Measurements from ENCODE around the gene SUSD4.

SUSD4 gene

DNA sequence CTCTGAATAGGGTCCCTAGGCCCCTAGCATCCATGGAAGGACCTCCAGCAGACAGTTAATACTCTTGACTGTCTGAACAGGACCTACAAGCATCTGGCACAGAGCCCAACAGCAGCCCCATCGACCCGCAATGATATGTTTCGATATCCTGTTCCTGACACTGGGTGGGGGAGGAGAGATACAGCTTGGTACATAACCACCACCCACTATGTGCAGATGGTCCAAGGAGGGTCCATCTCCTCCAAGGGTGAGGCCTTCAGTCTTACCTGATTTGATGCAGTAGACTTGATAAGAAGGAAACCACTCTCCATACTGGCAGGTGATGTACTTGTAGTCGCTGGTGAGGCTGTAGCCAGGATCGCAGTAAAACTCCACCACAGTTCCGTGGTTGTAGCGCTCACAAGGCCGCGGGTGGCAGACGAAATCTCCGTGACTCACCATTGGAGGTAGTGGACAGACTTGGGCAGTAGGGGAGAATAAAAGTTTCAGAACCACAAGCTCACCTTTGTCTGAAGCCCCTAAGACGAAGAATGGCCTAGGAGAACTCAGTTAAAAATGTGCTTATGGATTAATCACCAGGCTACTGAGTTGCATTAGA is 134.9 kb downstream of the SUSD4 start:
- TF ChIP-seq, protein P1, sequence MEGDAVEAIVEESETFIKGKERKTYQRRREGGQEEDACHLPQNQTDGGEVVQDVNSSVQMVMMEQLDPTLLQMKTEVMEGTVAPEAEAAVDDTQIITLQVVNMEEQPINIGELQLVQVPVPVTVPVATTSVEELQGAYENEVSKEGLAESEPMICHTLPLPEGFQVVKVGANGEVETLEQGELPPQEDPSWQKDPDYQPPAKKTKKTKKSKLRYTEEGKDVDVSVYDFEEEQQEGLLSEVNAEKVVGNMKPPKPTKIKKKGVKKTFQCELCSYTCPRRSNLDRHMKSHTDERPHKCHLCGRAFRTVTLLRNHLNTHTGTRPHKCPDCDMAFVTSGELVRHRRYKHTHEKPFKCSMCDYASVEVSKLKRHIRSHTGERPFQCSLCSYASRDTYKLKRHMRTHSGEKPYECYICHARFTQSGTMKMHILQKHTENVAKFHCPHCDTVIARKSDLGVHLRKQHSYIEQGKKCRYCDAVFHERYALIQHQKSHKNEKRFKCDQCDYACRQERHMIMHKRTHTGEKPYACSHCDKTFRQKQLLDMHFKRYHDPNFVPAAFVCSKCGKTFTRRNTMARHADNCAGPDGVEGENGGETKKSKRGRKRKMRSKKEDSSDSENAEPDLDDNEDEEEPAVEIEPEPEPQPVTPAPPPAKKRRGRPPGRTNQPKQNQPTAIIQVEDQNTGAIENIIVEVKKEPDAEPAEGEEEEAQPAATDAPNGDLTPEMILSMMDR (IDR thresholded peaks at IDR 0.05; ENCODE audit: extremely low read depth, missing control alignments), result no peak
- DNase-seq (ENCODE audit: low spot score), result no peak

DNA sequence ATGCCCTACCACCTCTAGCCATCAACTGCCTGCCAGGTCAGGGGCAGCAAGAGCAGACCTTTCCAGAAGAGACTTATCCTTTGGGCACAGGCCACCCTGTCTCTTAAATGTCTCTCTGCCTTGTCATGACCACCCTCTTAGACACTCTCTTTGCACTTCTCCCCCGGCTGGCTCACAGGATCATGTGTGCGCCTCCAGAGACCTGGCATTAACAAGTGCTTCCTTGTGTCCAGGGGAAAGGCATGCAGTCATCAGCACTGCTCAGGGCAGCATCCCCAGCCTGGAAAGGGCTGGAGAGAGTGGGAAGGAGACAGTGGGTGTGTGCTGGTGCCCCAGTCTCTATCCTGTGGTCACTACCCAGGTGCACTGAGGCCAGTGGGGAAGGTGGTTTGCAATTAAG is 135.8 kb downstream of the SUSD4 start:
- DNase-seq (ENCODE audit: low spot score), result no peak
- TF ChIP-seq, protein P1 (IDR thresholded peaks at IDR 0.05; ENCODE audit: extremely low read depth, missing control alignments), result no peak

DNA sequence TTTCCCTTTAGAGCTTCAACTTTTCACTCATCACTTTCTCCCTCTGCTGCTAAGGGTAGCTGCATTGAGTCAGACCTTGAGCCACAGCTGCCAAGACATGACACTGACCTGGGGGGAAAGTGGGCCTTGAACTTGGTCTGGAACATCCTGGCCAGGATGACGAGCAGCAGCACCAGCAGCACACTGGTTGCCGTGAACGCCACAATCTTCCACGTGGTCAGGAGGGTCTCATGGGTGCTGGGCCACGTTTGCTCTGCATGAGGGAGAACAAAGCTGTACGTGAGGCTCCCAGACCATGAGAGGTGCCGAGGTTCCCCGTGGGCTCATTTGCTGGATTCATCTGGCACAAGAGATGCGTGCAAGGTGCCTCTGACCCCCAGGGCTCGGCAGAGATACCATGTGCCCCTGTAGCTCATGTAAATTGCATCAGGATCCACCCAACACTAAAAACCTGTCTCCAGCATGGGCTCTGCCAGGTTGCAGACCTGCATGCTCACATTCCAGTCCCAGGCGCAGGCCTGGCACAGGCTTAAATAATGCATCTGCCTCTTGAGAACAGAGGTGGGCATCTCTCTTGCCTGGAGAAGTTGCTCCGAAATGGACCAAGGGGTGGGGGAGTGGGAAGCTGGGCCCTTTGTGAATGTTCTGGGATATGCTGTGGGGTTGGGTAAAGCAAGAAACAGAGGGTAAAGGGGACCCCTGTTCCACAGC is 136.3 kb downstream of the SUSD4 start:
- DNase-seq (ENCODE audit: low spot score), result no peak
- TF ChIP-seq, protein P1 (IDR thresholded peaks at IDR 0.05; ENCODE audit: extremely low read depth, missing control alignments), result no peak

DNA sequence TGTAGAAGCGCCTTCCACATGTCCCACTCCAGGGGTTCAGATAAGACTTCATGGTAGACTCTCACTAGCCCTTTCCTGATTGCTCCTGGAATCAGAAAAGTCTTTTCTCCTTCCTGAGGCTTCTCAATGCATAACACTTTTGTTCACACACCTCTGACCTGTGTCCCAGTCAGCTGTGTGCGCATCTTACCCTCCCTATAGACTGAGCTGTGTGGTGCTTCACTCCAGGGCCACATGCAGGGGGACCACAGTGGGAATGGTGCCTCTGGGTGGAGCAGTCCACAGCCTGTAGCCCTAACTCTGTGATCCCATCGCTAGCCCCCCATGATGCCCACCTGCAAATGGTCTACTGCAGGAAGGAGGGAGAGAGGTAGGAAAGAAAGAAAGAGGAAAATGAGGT is 136.9 kb downstream of the SUSD4 start:
- TF ChIP-seq, protein P1 (IDR thresholded peaks at IDR 0.05; ENCODE audit: extremely low read depth, missing control alignments), result no peak
- DNase-seq (ENCODE audit: low spot score), result no peak

DNA sequence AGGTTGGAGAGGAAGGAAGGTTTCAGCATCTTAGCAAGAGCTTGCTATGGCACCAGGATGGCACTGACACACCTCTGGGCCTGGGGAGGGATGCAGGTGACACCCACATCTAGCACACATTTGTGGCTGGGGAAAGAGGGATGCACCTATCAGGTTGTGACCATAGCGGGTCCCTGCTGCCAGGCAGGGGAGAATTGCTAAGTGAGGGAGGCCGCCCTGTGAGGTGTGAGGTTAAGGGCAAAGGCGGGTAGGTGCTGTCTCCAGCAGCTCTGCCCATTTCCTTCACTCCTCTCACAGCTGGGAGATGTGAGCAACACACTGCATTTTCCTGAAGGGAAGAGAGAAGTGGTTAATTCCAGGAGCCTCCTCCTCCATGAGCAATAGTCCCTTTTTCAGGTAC is 137.7 kb downstream of the SUSD4 start:
- no peak for DNase-seq (ENCODE audit: low spot score)

DNA sequence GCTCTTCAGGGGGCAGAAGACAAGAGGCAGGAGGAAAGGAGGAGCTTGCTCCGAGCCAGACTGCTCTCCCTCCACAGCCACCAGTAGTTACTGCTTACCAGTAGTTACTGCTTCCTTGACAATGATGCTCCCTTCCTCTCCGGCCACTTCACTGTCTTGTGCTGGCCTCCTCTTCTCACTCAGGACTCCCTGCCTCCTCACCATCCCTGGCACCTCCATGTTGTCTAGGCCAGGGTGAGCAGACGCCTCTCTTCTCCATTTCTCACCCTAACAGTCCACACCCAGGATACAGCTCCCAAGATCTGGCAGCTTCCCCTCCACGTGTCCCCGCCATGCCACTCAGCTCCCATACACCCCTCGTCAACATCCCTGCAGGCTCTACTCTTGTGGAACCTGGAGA is 138.5 kb downstream of the SUSD4 start:
- DNase-seq (ENCODE audit: low spot score), result no peak
- TF ChIP-seq, protein P1 (IDR thresholded peaks at IDR 0.05; ENCODE audit: extremely low read depth, missing control alignments), result no peak

More for the DNA sequence above, 137.7 kb downstream of the SUSD4 start:
- TF ChIP-seq, protein P1 (IDR thresholded peaks at IDR 0.05; ENCODE audit: extremely low read depth, missing control alignments), result no peak

DNA sequence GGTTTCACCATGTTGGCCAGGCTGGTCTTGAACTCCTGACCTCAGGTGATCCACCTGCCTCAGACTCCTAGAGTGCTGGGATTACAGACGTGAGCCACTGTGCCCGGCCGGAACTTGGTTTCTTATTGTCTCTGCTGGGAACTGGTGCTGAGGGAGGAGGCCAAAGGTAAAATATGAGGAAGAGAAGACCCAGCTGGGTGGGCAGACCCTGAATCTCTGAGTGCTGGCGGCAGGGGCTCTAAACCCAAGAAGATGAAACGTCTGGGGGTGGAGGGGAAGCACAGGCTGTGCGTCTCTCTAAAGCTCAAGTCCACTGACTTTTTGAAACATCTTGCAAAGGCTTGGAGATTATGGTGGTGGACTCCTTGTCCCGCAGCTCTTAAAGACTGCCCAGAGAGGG is 138.9 kb downstream of the SUSD4 start:
- TF ChIP-seq, protein P1 (IDR thresholded peaks at IDR 0.05; ENCODE audit: extremely low read depth, missing control alignments), result no peak

More for the DNA sequence above, 138.9 kb downstream of the SUSD4 start:
- DNase-seq (ENCODE audit: low spot score), result no peak

Data from GM20000 (cell line).